ENCODE results near the gene RGPD8. TPM values are rescaled to one million over a fixed set of nuclear protein-coding genes. Genes with fewer than 3 reads are reported as not detected.

RGPD8 gene
- total RNA-seq, 1 experiment from 2014 or later: 13.6 TPM

- no peaks in the 10 kb centered on the region for H3K9me3 ChIP-seq (ENCODE audit: low read length)
- no TSS peak for BruUV-seq (replicated peaks)
- no peak overlapping the region for H2AFZ ChIP-seq (ENCODE audit: low read length)
- H3K27me3 ChIP-seq (ENCODE audit: low read length): no peaks in the 10 kb centered on the region
- H3K4me3 ChIP-seq (ENCODE audit: low read length): no peak overlapping the region
- intact Hi-C loops (cut with micrococcal nuclease): no loop called here
- H3K4me1 ChIP-seq (ENCODE audit: insufficient read depth, low read length): no peaks in the 10 kb centered on the region
- H3K36me3 ChIP-seq (ENCODE audit: low read depth, low read length): no peaks in the 10 kb centered on the region
- H4K20me1 ChIP-seq (ENCODE audit: low read length): no peaks in the 10 kb centered on the region
- no peaks in the 10 kb centered on the region for H3F3A ChIP-seq (ENCODE audit: low read length, unreplicated experiment)
- DNase-seq: no peak
- H3K4me2 ChIP-seq (ENCODE audit: low read length): no peak overlapping the region
- H3K9me2 ChIP-seq (replicated peaks; ENCODE audit: low read length): no peaks in the 10 kb centered on the region
- no peak overlapping the region for H3K9ac ChIP-seq (ENCODE audit: low read length)
- no peak for ATAC-seq
- ChIA-PET POLR2A (ENCODE audit: unreplicated experiment) (no interaction called here), CTCF (no interaction called here)
- no peaks in the 10 kb centered on the region for H3K79me2 ChIP-seq (ENCODE audit: low read length)
- TF ChIP-seq EZH2 (IDR thresholded peaks at IDR 0.05; ENCODE audit: low read length, unreplicated experiment): no peak
- TF ChIP-seq EZH2phosphoT487 (IDR thresholded peaks at IDR 0.05; ENCODE audit: borderline replicate concordance, low read length): no peak
- TF ChIP-seq CTCF (conservative IDR thresholded peaks at IDR 0.05; ENCODE audit: low read depth, low read length): no peak
- no peak overlapping the region for H3K27ac ChIP-seq (ENCODE audit: low read length)
Measured at GRCh38 chr2:112459372-112459771, 25.9 kb upstream of the RGPD8 start.

- Histone ChIP-seq H3K9me3 (ENCODE audit: low read length) (no peaks in the 10 kb centered on the region), H3K79me2 (ENCODE audit: low read length) (no peaks in the 10 kb centered on the region), H3K4me1 (ENCODE audit: insufficient read depth, low read length) (no peaks in the 10 kb centered on the region), H3K4me2 (ENCODE audit: low read length) (no peak overlapping the region), H3K9ac (ENCODE audit: low read length) (no peak overlapping the region), H3K27ac (ENCODE audit: low read length) (no peak overlapping the region), H3K4me3 (ENCODE audit: low read length) (no peak overlapping the region), H4K20me1 (ENCODE audit: low read length) (no peaks in the 10 kb centered on the region), H3K27me3 (ENCODE audit: low read length) (no peaks in the 10 kb centered on the region), H3K9me2 (replicated peaks; ENCODE audit: low read length) (no peaks in the 10 kb centered on the region), H3F3A (ENCODE audit: low read length, unreplicated experiment) (no peaks in the 10 kb centered on the region), H2AFZ (ENCODE audit: low read length) (no peak overlapping the region), H3K36me3 (ENCODE audit: low read depth, low read length) (no peaks in the 10 kb centered on the region)
- no TSS peak for BruUV-seq (replicated peaks)
- ATAC-seq: no peak
- TF ChIP-seq EZH2 (IDR thresholded peaks at IDR 0.05; ENCODE audit: low read length, unreplicated experiment): no peak
- TF ChIP-seq CTCF (conservative IDR thresholded peaks at IDR 0.05; ENCODE audit: low read depth, low read length): no peak
- TF ChIP-seq EZH2phosphoT487 (IDR thresholded peaks at IDR 0.05; ENCODE audit: borderline replicate concordance, low read length): no peak
- DNase-seq: no peak
- intact Hi-C loops (cut with micrococcal nuclease): no loop called here
- ChIA-PET CTCF (no interaction called here), POLR2A (ENCODE audit: unreplicated experiment) (no interaction called here)
Measured at GRCh38 chr2:112454586-112454985, 21.1 kb upstream of the RGPD8 start.

- intact Hi-C loops (cut with micrococcal nuclease): no loop called here
- CTCF ChIA-PET: no interaction called here
Measured at GRCh38 chr2:112451317-112451716, 17.9 kb upstream of the RGPD8 start.

More at GRCh38 chr2:112451317-112451716, 17.9 kb upstream of the RGPD8 start:
- Histone ChIP-seq H3F3A (ENCODE audit: low read length, unreplicated experiment) (no peaks in the 10 kb centered on the region), H3K4me1 (ENCODE audit: insufficient read depth, low read length) (no peaks in the 10 kb centered on the region), H3K4me2 (ENCODE audit: low read length) (no peak overlapping the region), H3K27ac (ENCODE audit: low read length) (no peak overlapping the region), H3K4me3 (ENCODE audit: low read length) (no peak overlapping the region), H3K27me3 (ENCODE audit: low read length) (no peaks in the 10 kb centered on the region), H2AFZ (ENCODE audit: low read length) (no peak overlapping the region), H3K9me2 (replicated peaks; ENCODE audit: low read length) (no peaks in the 10 kb centered on the region), H3K9me3 (ENCODE audit: low read length) (no peaks in the 10 kb centered on the region), H3K9ac (ENCODE audit: low read length) (no peak overlapping the region), H3K79me2 (ENCODE audit: low read length) (no peaks in the 10 kb centered on the region), H4K20me1 (ENCODE audit: low read length) (no peaks in the 10 kb centered on the region), H3K36me3 (ENCODE audit: low read depth, low read length) (no peaks in the 10 kb centered on the region)
- ATAC-seq (no peak), DNase-seq (no peak)
- POLR2A ChIA-PET (ENCODE audit: unreplicated experiment): no interaction called here
- no TSS peak for BruUV-seq (replicated peaks)
- TF ChIP-seq EZH2 (IDR thresholded peaks at IDR 0.05; ENCODE audit: low read length, unreplicated experiment): no peak
- no peak for TF ChIP-seq CTCF (conservative IDR thresholded peaks at IDR 0.05; ENCODE audit: low read depth, low read length)
- TF ChIP-seq EZH2phosphoT487 (IDR thresholded peaks at IDR 0.05; ENCODE audit: borderline replicate concordance, low read length): no peak

All from PC-3 (cell line).